Endothelial cell of umbilical vein (primary cell): Measurements from ENCODE around the gene TMEM30B. TPM values are rescaled to one million over a fixed set of nuclear protein-coding genes. Genes with fewer than 3 reads are reported as not detected.

Experiments used
- BruUV-seq: library from RNA; stranded (reverse); fragments of 400-500 nt; replicated peaks from 2 replicates; lab custom pipeline; 2021; lab: Mats Ljungman, UMichigan
- CTCF ChIA-PET: fragments of 300-600, 350-600 bp; sonication (Branson Sonifier 250); formaldehyde crosslinking; loops from one replicate; lab custom pipeline; 2021; ENCODE audit warnings: antibody characterized with exemption, inconsistent platforms; lab: Charles Lee
- POLR2A ChIA-PET: fragments of 300-600, 350-600 bp; sonication (Branson Sonifier 250); formaldehyde crosslinking; loops from one replicate; lab custom pipeline; 2021; ENCODE audit warnings: antibody characterized with exemption, inconsistent platforms; lab: Charles Lee
- DNase-seq: peaks from one replicate; pipeline ENCODE4 v3.0.0-alpha.2; 2011; ENCODE audit warnings: low read depth, low spot score
- FAIRE-seq: peaks from 2 replicates; lab custom pipeline; 2011; peaks lifted over from hg19 to GRCh38; lab: Jason Lieb, UNC
- H2AFZ ChIP-seq: 2 replicates; pipeline ENCODE4 v1.6.0; 2012; ENCODE audit warnings: low read depth, low read length, control low read depth, inconsistent platforms
- H3K27ac ChIP-seq: 2 replicates; pipeline ENCODE4 v1.5.1; 2011; ENCODE audit warnings: low read depth, mild to moderate bottlenecking, control low read depth, low read length, moderate library complexity; ENCODE audit not compliant: insufficient read depth
- H3K27me3 ChIP-seq, 2 experiments: 2 replicates each; pipeline versions ENCODE4 v1.6.0 to v1.6.1; 2011; ENCODE audit warnings: low read length in 2 of 2, mixed read lengths in 1 of 2; ENCODE audit not compliant: control insufficient read depth in 2 of 2, insufficient read depth in 2 of 2
- H3K36me3 ChIP-seq, 2 experiments: 2 replicates in 1 of 2; 3 replicates in 1 of 2; pipeline ENCODE4 v1.5.1; 2011; ENCODE audit warnings: low read length in 2 of 2, mild to moderate bottlenecking in 1 of 2, moderate library complexity in 1 of 2; ENCODE audit not compliant: control insufficient read depth in 2 of 2, insufficient read depth in 2 of 2; ENCODE audit errors: extremely low read depth in 1 of 2
- H3K4me1 ChIP-seq: 3 replicates; pipeline ENCODE4 v1.5.1; 2011; ENCODE audit warnings: mild to moderate bottlenecking, low read length; ENCODE audit not compliant: control insufficient read depth, insufficient read depth; ENCODE audit errors: extremely low read depth
- H3K4me2 ChIP-seq: 2 replicates; pipeline ENCODE4 v1.6.1; 2011; ENCODE audit warnings: low read length, control low read depth, mixed read lengths; ENCODE audit not compliant: insufficient read depth
- H3K4me3 ChIP-seq, 3 experiments: fragments of 200-600 bp in 1 of 3; sonication (generic), shearing (Covaris generic) in 1 of 3; replicated peaks in 1 of 3; 2 replicates each; pipeline ENCODE4 v1.5.1; 2011 to 2016; ENCODE audit warnings: control low read depth in 3 of 3, low read length in 3 of 3, mild to moderate bottlenecking in 2 of 3, inconsistent platforms in 1 of 3, low read depth in 1 of 3, moderate library complexity in 1 of 3; ENCODE audit not compliant: insufficient read depth in 1 of 3
- H3K79me2 ChIP-seq: 2 replicates; pipeline ENCODE4 v1.6.0; 2012; ENCODE audit warnings: low read length, inconsistent platforms; ENCODE audit not compliant: control insufficient read depth, insufficient read depth
- H3K9ac ChIP-seq: replicated peaks from 2 replicates; pipeline ENCODE3; 2011; ENCODE audit warnings: low read length, control low read depth; ENCODE audit not compliant: insufficient read depth; ENCODE audit errors: extremely low read depth
- H3K9me1 ChIP-seq: replicated peaks from 3 replicates; pipeline ENCODE4 v1.6.0; 2011; ENCODE audit warnings: mild to moderate bottlenecking, low read length; ENCODE audit not compliant: control insufficient read depth, insufficient read depth; ENCODE audit errors: extremely low read depth
- H3K9me3 ChIP-seq: replicated peaks from 2 replicates; pipeline ENCODE4 v1.5.1; 2012; ENCODE audit warnings: low read length, inconsistent platforms; ENCODE audit not compliant: control insufficient read depth, insufficient read depth
- H4K20me1 ChIP-seq: replicated peaks from 2 replicates; pipeline ENCODE3; 2011; ENCODE audit warnings: mild to moderate bottlenecking, low read length; ENCODE audit not compliant: control insufficient read depth, insufficient read depth; ENCODE audit errors: extremely low read depth
- EZH2 ChIP-seq: IDR thresholded peaks from 2 replicates; pipeline ENCODE4 v1.6.1; 2012; ENCODE audit warnings: borderline replicate concordance, low read depth, mild to moderate bottlenecking, moderate library complexity, low read length, inconsistent platforms; ENCODE audit not compliant: severe bottlenecking
- FOS ChIP-seq: IDR thresholded peaks from 2 replicates; pipeline ENCODE4 v1.6.1; 2011; ENCODE audit warnings: mild to moderate bottlenecking, low read length, moderate library complexity, borderline replicate concordance; ENCODE audit not compliant: insufficient read depth
- GATA2 ChIP-seq: IDR thresholded peaks from 2 replicates; pipeline ENCODE4 v1.7.0; 2011; ENCODE audit warnings: low read depth, mild to moderate bottlenecking, moderate library complexity, mixed read lengths, low read length; ENCODE audit not compliant: insufficient read length, insufficient read depth
- JUN ChIP-seq: IDR thresholded peaks from 2 replicates; pipeline ENCODE4 v1.6.1; 2011; ENCODE audit warnings: borderline replicate concordance, low read depth; ENCODE audit not compliant: insufficient read length, insufficient read depth
- MYC ChIP-seq: IDR thresholded peaks from one replicate; pipeline ENCODE4 v1.6.1; 2011; ENCODE audit warnings: mild to moderate bottlenecking, low read depth, low read length
- POLR2A ChIP-seq: IDR thresholded peaks from 2 replicates; pipeline ENCODE4 v1.6.1; 2012; ENCODE audit warnings: low read depth, mild to moderate bottlenecking, control low read depth, low read length
- POLR2AphosphoS5 ChIP-seq: IDR thresholded peaks from 2 replicates; pipeline ENCODE4 v1.6.1; 2012; ENCODE audit warnings: low read depth, mild to moderate bottlenecking, control low read depth, low read length, moderate library complexity; ENCODE audit not compliant: insufficient read depth
- dilution Hi-C: fragments of 300-500 bp; cut with MboI; formaldehyde crosslinking; loops from one replicate; pipeline ENCODE4 v1.15.0; 2019; ENCODE audit warnings: low sequenced_read_pairs; ENCODE audit not compliant: extremely low pct_ligation_motif_present
- intact Hi-C: fragments of 100-400 bp; cut with micrococcal nuclease; formaldehyde crosslinking; loops from one replicate; pipeline ENCODE4 v1.10.0; 2022
- polyA plus RNA-seq, 4 experiments: library from polyadenylated mRNA; depleted of rRNA in 3 of 4; stranded (reverse) in 3 of 4; unstranded in 1 of 4; fragments of >200 nt; gene quantifications; 2 replicates each; pipeline versions ENCODE4 v1.2.1 to v1.2.3, GENCODE V29; 2011 to 2012; ENCODE audit warnings: missing spikeins in 1 of 4
- total RNA-seq: library from RNA; stranded (reverse); gene quantifications from 2 replicates; pipeline ENCODE4 v1.2.3, GENCODE V29; 2021
- TF ChIP-seq, protein P1 (sequence below): IDR thresholded peaks from 2 replicates; pipeline ENCODE4 v1.6.1; 2011; ENCODE audit not compliant: insufficient read depth, insufficient read length
- TF ChIP-seq, protein P2 (sequence below), 2 donors: IDR thresholded peaks; 1 replicate in 1 of 2; 2 replicates in 1 of 2; pipeline ENCODE4 v1.5.1; 2011; ENCODE audit warnings: low read length in 2 of 2, mild to moderate bottlenecking in 2 of 2, moderate library complexity in 2 of 2, control low read depth in 1 of 2, inconsistent platforms in 1 of 2, low read depth in 1 of 2; ENCODE audit not compliant: insufficient read depth in 1 of 2; ENCODE audit errors: extremely low read depth in 1 of 2

The TMEM30B gene
- total and polyA plus RNA-seq, 2 donors (not counting 3 experiments of a cell fraction or from before 2014, with no cell fraction given) = 0.32 to 0.35 TPM

DNA sequence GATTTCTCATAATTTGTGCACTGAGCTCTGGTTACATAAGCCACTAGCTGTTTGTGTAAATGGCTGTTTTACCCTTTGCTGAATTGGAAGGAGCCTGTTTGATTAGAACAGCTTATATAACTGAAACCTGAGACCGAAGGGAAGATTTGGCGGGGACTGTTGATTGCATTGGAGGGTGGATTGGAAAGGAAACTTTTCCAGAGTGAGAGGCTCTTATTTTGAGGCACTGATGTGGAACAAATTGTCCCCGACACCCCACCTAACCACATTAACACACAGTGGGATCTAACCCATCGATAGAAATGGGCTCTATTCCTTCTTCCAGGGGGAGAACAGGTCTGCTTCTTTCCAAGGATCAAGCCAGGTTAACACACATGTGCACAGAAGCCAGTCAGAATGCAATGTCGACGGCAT, 51.7 kb downstream of the TMEM30B start:
- DNase-seq (no peak), FAIRE-seq (no peak)
- no peak overlapping the region for H3K4me3 ChIP-seq
- H3K36me3 ChIP-seq = no peaks in the 10 kb centered on the region
- BruUV-seq = no TSS peak
- CTCF ChIA-PET = no interaction called here
- dilution Hi-C loops (no loop called here), intact Hi-C loops (no loop called here)
- no peaks in the 10 kb centered on the region for H3K9me3 ChIP-seq
- no peaks in the 10 kb centered on the region for H3K79me2 ChIP-seq
- POLR2A ChIA-PET = no interaction called here
- H4K20me1 ChIP-seq = no peaks in the 10 kb centered on the region
- no peak overlapping the region for H2AFZ ChIP-seq
- no peaks in the 10 kb centered on the region for H3K4me1 ChIP-seq
- H3K27ac ChIP-seq = no peak overlapping the region
- peaks cover 0 to 1% of the 10 kb centered on the region in 2 experiments for H3K27me3 ChIP-seq
- H3K9ac ChIP-seq = no peak overlapping the region
- no peak for TF ChIP-seq POLR2AphosphoS5
- TF ChIP-seq, protein P1, sequence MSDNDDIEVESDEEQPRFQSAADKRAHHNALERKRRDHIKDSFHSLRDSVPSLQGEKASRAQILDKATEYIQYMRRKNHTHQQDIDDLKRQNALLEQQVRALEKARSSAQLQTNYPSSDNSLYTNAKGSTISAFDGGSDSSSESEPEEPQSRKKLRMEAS = no peak
- no peak for TF ChIP-seq GATA2
- no peak for TF ChIP-seq FOS
- no peak for TF ChIP-seq POLR2A
- TF ChIP-seq, protein P2, sequence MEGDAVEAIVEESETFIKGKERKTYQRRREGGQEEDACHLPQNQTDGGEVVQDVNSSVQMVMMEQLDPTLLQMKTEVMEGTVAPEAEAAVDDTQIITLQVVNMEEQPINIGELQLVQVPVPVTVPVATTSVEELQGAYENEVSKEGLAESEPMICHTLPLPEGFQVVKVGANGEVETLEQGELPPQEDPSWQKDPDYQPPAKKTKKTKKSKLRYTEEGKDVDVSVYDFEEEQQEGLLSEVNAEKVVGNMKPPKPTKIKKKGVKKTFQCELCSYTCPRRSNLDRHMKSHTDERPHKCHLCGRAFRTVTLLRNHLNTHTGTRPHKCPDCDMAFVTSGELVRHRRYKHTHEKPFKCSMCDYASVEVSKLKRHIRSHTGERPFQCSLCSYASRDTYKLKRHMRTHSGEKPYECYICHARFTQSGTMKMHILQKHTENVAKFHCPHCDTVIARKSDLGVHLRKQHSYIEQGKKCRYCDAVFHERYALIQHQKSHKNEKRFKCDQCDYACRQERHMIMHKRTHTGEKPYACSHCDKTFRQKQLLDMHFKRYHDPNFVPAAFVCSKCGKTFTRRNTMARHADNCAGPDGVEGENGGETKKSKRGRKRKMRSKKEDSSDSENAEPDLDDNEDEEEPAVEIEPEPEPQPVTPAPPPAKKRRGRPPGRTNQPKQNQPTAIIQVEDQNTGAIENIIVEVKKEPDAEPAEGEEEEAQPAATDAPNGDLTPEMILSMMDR (IDR thresholded peaks at IDR 0.05; ENCODE audit: extremely low read depth in 1 of 2, insufficient read depth in 1 of 2, low read depth in 1 of 2, low read length in 2 of 2) = no peak
- TF ChIP-seq EZH2 = no peak
- TF ChIP-seq JUN = no peak
- no peak for TF ChIP-seq MYC
- no peak overlapping the region for H3K4me2 ChIP-seq
- no peaks in the 10 kb centered on the region for H3K9me1 ChIP-seq
